HCT116 (cell line): ENCODE measurements around the gene RANGAP1.

Experiments used
- JUND ChIP-seq: IDR thresholded peaks from 2 replicates; pipeline ENCODE4 v1.6.1; 2012
- POLR2A ChIP-seq: IDR thresholded peaks from 2 replicates; pipeline ENCODE4 v1.7.0; 2011; ENCODE audit warnings: borderline replicate concordance; ENCODE audit not compliant: insufficient read depth, insufficient read length; ENCODE audit errors: extremely low read depth

- TF ChIP-seq JUND: no peak
- TF ChIP-seq POLR2A: no peak
These were observed 79.3 kb downstream of the RANGAP1 start for GRCh38 chr22:41206719-41207118.
